Measurements from ENCODE around the gene GPR78. TPM values are rescaled to one million over a fixed set of nuclear protein-coding genes. Genes with fewer than 3 reads are reported as not detected.

GPR78 gene
- total RNA-seq, 2 donors from 2014 or later = 0.14 TPM; not detected in 1

GRCh38 chr4:8592366-8593263 is 12.4 kb downstream of the GPR78 start, which contains the start of gene CPZ:
Gene CPZ, plus strand, starts transcription at chr4:8592765. Its CDS starts 69 bp downstream, at chr4:8592834.
- ATAC-seq (no peak), DNase-seq (no peak)
- intact Hi-C loops (cut with DNase I, micrococcal nuclease) = loop anchor here (5.0 to 10.0 kb wide), 2 partner anchors 125 to 128 kb away; no protein-coding TSS in a partner anchor

- no peak for DNase-seq
- intact Hi-C loops (cut with DNase I, micrococcal nuclease) = loop anchor here (5.0 to 10.0 kb wide), 2 partner anchors 126 to 129 kb away; no protein-coding TSS in a partner anchor
- ATAC-seq = no peak
Observed at GRCh38 chr4:8593264-8594096, 13.3 kb downstream of the GPR78 start.

GRCh38 chr4:8594097-8595038 is 14.2 kb downstream of the GPR78 start:
- ATAC-seq (peak; percentile 73), DNase-seq (peak in 1 of 2 donors; percentile 47)
- intact Hi-C loops (cut with DNase I, micrococcal nuclease) = loop anchor here (5.0 to 10.0 kb wide), 2 partner anchors 127 to 130 kb away; no protein-coding TSS in a partner anchor

- intact Hi-C loops (cut with DNase I, micrococcal nuclease) = loop anchor here in 1 of 2 donors (10.0 kb wide), 1 partner anchor 131 kb away; no protein-coding TSS in a partner anchor
- peak; percentile 77 for ATAC-seq
- DNase-seq = peak in 1 of 2 donors; percentile 48
Observed at GRCh38 chr4:8595237-8596087, 15.3 kb downstream of the GPR78 start.

- DNase-seq (no peak), ATAC-seq (no peak)
- intact Hi-C loops (cut with DNase I, micrococcal nuclease) = loop anchor here in 1 of 2 donors (10.0 kb wide), 1 partner anchor 132 kb away; no protein-coding TSS in a partner anchor
Observed at GRCh38 chr4:8596891-8597290, 16.7 kb downstream of the GPR78 start.

GRCh38 chr4:8597319-8597718 is 17.1 kb downstream of the GPR78 start:
- no peak for ATAC-seq
- intact Hi-C loops (cut with DNase I, micrococcal nuclease) = loop anchor here in 1 of 2 donors (10.0 kb wide), 1 partner anchor 133 kb away; no protein-coding TSS in a partner anchor
- no peak for DNase-seq

GRCh38 chr4:8597791-8598190 is 17.6 kb downstream of the GPR78 start:
- DNase-seq (no peak), ATAC-seq (no peak)
- intact Hi-C loops (cut with DNase I, micrococcal nuclease) = loop anchor here in 1 of 2 donors (10.0 kb wide), 1 partner anchor 133 kb away; no protein-coding TSS in a partner anchor

- intact Hi-C loops (cut with DNase I, micrococcal nuclease) = loop anchor here in 1 of 2 donors (10.0 kb wide), 1 partner anchor 134 kb away; no protein-coding TSS in a partner anchor
- ATAC-seq (no peak), DNase-seq (no peak)
Observed at GRCh38 chr4:8598391-8599090, 18.3 kb downstream of the GPR78 start.

- intact Hi-C loops (cut with DNase I, micrococcal nuclease) = loop anchor here in 1 of 2 donors (10.0 kb wide), 1 partner anchor 134 kb away; no protein-coding TSS in a partner anchor
- DNase-seq (no peak), ATAC-seq (no peak)
Observed at GRCh38 chr4:8599091-8599460, 18.9 kb downstream of the GPR78 start.

- DNase-seq (no peak), ATAC-seq (no peak)
- intact Hi-C loops (cut with DNase I, micrococcal nuclease) = loop anchor here in 1 of 2 donors (10.0 kb wide), 1 partner anchor 135 kb away; no protein-coding TSS in a partner anchor
Observed at GRCh38 chr4:8599657-8600056, 19.5 kb downstream of the GPR78 start.

GRCh38 chr4:8600266-8600665 is 20.1 kb downstream of the GPR78 start:
- DNase-seq = no peak
- no peak for ATAC-seq
- intact Hi-C loops (cut with DNase I, micrococcal nuclease) = no loop called here

GRCh38 chr4:8600686-8601085 is 20.5 kb downstream of the GPR78 start:
- DNase-seq = no peak
- intact Hi-C loops (cut with DNase I, micrococcal nuclease) = no loop called here
- ATAC-seq = no peak

- DNase-seq = no peak
- ATAC-seq = no peak
- intact Hi-C loops (cut with DNase I, micrococcal nuclease) = no loop called here
Observed at GRCh38 chr4:8601086-8601485, 20.9 kb downstream of the GPR78 start.

GRCh38 chr4:8601556-8601955 is 21.4 kb downstream of the GPR78 start:
- no peak for ATAC-seq
- DNase-seq = no peak
- intact Hi-C loops (cut with DNase I, micrococcal nuclease) = no loop called here

GRCh38 chr4:8602686-8603430 is 22.7 kb downstream of the GPR78 start:
- intact Hi-C loops (cut with DNase I, micrococcal nuclease) = no loop called here
- ATAC-seq = no peak

GRCh38 chr4:8603931-8604330 is 23.7 kb downstream of the GPR78 start:
- no peak for ATAC-seq
- intact Hi-C loops (cut with DNase I, micrococcal nuclease) = no loop called here
- no peak for DNase-seq

More at GRCh38 chr4:8602686-8603430, 22.7 kb downstream of the GPR78 start:
- no peak for DNase-seq

All from left colon (tissue), 2 donors.